SW 1271 (cell line): Measurements from ENCODE around the gene FIBCD1.
A peak's percentile ranks its signal among the peaks of the same experiment; 100 is the strongest.

Source experiments
- DNase-seq, 2 experiments: peaks; one replicate each; lab custom pipeline; 2025; lab: John Stamatoyannopoulos, UW

The FIBCD1 gene

DNA sequence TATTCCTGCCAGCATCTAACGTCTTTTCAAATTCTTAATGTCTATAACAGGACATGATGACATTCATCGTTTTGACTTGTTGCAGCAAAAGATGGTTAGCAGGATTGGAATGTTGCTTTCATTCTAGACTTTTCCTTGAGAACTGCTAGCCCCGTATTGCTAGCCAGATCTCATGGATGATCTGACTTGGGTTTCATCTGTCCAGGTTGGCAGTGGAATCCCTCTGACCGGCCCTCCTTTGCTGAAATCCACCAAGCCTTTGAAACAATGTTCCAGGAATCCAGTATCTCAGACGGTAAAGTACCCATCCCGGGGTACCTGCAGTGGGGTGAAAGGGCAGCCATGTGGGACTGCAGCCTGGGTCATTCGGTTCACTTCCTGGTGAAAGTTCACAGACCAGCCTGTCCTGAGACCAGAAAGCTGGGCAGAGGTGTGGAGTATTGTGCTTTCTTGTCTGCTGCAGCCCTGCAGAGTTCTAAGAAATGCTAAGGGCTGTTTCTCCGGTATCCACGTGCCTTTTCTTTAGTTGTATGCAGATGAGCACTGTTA lies 59.1 kb downstream of the FIBCD1 start:
- no peak for DNase-seq

GRCh38 chr9:130878295-130878694 lies 60.8 kb downstream of the FIBCD1 start:
- DNase-seq: no peak

GRCh38 chr9:130877300-130877699 lies 61.7 kb downstream of the FIBCD1 start:
- DNase-seq: no peak

- DNase-seq: no peak
Measured at GRCh38 chr9:130874783-130875182, 64.3 kb downstream of the FIBCD1 start.

DNA sequence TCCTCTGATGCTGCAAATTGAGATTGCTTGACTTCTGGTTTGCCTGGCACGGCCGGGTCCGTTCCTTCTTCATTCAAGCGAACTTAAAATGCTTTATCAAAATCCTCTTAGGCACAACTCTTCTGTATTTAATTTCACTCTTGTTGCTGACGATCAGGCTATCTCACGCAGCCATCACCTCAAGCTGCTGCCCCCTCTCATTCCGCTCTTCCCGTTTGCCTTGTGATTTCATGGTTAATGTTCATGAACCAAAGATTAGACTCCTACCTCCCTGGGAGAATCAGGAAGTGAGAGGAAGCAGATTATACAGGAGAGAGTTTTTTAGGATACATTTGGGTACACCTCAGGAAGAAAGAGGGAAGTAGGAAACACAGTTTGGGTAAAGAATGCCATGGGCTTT lies 65.1 kb downstream of the FIBCD1 start:
- no peak for DNase-seq

DNA sequence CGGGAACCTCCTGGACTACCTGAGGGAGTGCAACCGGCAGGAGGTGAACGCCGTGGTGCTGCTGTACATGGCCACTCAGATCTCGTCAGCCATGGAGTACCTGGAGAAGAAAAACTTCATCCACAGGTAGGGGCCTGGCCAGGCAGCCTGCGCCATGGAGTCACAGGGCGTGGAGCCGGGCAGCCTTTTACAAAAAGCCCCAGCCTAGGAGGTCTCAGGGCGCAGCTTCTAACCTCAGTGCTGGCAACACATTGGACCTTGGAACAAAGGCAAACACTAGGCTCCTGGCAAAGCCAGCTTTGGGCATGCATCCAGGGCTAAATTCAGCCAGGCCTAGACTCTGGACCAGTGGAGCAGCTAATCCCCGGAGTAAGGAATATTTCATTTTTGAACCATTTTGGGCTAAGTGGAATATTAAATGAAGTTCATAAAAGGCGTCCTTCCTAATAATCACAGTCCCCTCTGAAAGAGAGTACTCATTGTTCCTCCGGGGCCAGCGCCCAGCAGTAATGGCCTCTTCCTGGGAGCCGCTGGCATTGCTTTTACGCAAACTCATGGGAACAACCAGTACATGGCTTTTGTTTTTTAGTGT lies 66.0 kb downstream of the FIBCD1 start:
- no peak for DNase-seq

DNA sequence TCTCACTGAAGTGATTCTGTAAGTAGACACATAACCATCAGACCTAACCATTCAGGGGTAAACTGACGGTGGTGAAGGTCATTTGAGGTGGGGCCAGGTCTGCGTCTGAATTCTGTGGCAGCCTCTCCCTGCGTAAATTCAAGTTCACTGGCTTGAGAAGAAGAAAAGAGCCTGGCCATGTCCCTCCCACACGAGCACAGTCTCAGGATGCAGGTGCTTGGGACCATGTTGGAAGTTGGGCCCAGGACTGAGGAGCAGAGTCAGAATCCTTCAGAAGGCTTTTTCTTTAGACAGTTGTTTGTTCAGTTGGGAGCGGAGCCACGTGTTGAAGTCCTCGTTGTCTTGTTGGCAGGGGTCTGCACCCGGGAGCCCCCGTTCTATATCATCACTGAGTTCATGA lies 66.5 kb downstream of the FIBCD1 start:
- no peak for DNase-seq

- no peak for DNase-seq
Measured at GRCh38 chr9:130872093-130872492, 67.0 kb downstream of the FIBCD1 start.

DNA sequence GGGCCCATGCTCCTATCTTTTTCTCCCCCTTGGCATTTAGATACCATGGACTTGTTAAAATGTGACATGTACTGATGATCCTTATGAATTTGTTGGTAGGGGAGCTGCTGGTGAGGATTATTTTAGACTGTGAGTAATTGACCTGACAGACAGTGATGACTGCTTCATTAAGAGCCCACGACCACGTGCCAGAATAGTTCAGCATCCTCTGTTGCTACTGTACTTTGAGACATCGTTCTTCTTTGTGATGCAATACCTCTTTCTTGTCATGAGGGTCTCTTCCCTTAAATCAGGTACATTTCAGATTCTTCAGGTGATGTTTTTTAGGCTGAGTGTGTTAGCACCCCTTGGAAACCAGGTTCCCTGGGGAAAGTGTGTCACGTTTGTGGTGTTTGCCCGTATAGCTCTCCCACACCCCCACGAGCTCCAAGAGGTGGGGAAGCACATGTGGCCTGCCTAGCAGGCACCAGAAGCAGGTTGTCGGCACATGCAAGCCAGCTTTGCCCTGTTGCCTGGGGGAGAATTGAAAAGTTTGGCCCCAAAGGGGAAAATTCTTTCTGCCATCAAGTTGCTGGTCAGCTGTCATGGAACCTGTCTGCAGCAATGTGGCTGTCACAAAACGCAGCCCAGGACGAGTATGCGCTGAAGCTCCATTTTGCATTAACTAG lies 67.5 kb downstream of the FIBCD1 start:
- no peak for DNase-seq

- no peak for DNase-seq
Measured at GRCh38 chr9:130870491-130871381, 68.3 kb downstream of the FIBCD1 start.

GRCh38 chr9:130869250-130869649 lies 69.8 kb downstream of the FIBCD1 start:
- no peak for DNase-seq

GRCh38 chr9:130868230-130868629 lies 70.8 kb downstream of the FIBCD1 start:
- no peak for DNase-seq

GRCh38 chr9:130867556-130867955 lies 71.5 kb downstream of the FIBCD1 start:
- DNase-seq: no peak

GRCh38 chr9:130866474-130866965 lies 72.5 kb downstream of the FIBCD1 start:
- peak; percentile 80 to 90 for DNase-seq

DNA sequence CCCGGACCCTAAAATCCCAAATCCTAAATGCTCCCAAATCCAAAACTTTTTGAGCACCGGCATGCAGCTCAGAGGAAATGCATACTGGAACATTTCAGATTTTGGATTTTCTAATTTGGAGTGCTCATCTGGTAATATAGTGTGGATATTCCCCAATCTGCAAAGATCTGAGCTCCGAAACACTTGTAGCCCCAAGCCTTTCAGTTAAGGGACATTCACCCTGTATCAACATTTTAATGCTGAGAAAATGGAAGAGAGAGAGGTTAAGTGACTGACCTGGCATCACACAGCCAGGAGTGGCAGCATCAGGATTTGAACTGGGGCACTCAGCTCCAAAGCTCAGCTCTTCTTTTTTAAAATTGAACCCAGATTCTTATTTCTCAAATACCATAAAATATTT lies 73.1 kb downstream of the FIBCD1 start:
- no peak for DNase-seq

- DNase-seq: no peak
Measured at GRCh38 chr9:130864541-130864940, 74.5 kb downstream of the FIBCD1 start.

GRCh38 chr9:130862747-130863146 lies 76.3 kb downstream of the FIBCD1 start:
- no peak for DNase-seq

DNA sequence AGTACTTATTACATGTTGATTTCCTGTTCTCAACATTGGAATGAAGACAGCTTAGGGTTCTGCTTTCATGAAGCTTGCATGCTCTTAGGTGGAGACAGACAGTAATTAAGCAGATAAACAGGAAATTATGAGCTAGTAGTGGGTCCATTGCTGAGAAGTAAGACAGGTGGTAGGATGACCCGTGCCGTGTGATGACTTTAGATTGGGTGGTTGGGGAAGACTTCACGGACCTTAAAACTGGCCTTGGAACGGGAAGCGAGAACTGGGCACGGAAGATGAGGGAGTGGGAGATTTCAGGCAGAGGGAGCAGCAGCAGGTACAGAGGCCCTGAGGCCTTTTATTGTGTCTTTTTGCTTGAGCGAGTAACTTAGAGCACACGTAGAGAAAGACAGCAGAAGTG lies 76.8 kb downstream of the FIBCD1 start:
- DNase-seq: no peak

DNA sequence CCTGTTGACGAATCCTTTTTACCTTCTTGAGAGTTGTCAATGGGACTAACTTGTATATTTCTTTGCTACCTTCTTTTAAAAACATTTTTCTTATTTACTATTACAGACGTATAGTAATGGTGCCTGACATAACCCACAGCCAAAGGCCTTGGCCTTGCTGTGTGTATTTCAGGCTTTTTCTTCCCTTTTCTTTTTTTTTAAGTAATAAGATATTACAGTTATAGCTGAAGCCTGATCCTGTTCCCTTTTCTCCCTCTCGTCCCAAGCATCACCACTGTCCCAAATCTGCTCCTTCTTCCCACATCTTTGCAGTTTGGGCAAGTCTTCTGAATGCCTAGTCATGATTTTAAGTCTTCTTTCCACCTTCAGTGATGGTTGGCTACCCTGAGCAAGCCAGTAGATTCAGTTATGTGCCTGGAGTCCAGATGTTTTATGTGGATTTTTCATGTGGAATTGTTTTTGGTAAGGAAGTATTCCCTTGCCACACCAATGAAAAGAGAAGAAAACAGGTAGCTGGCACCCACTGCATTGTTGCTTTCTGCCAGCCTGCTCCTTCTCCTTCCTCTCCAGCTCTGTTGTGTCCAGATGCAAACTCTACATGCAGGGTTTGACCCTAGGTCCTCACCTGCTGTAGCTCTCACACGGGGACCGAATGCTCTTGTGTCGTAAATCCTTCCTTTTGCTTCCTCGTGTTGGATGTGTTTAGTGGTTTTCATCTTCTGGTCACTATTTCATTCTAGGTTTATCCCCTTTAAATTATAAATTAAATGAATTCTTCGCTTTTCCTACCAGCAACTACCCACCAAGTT lies 77.5 kb downstream of the FIBCD1 start:
- no peak for DNase-seq

DNA sequence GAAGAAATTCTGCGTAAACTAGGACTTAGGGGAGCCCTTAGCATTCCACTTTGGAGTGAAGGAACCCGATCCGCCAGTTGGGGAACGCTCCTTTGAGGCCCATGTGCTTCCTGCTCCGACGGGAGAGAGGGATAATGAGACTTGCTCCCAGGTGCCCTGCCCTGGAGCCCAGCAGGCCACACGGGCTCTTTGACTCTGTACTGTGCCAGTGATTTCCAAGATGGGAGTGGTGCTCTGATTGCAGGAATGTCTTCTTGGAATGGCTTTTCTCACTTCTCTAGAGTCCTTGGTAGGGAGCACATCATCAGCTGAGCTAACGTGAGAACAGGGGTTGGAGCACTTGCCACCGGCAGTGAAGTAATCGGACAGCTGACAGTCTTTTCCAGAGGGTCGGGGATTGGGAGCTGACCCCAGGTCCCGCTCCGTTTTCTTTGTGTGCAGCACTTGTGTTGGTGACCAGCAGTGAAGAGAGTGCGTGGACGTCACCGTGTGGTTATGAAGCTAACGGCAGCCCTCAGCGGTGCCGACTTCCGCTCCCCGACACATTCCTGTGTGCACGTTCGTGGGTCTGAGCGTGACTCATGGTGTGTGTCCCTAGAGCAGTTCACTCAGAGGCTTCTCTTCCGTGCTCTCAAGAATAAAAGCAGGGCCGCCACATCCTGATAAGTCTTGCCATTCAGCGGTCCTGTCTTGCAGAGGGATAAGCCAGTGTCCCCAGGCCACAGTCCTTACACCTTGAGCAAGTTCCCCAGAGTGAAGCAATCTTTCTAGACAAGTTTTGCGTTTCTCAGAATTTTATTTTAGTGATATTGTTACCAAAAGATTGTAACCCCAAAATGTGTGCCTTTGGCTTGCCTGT lies 78.4 kb downstream of the FIBCD1 start:
- peak; percentile 96 for DNase-seq
